GM23338 (cell line): ENCODE results near the gene TLDC2.

ENCODE experiments used
- CREB1 ChIP-seq: fragments of 250-450 bp; sonication (Bioruptor Pico); IDR thresholded peaks from 2 replicates; pipeline ENCODE4 v1.5.0; 2020; ENCODE audit warnings: low read depth, mild to moderate bottlenecking, moderate library complexity
- CTCF ChIP-seq, 2 experiments: fragments of 200-600 bp in 1 of 2; sonication (generic) in 1 of 2; conservative IDR thresholded peaks; 2 replicates each; pipeline versions ENCODE4 v1.5.1 to v1.6.1; 2016 to 2017; ENCODE audit warnings: antibody characterized with exemption in 2 of 2, low read depth in 2 of 2, mild to moderate bottlenecking in 2 of 2, moderate library complexity in 1 of 2
- EZH2 ChIP-seq: fragments of 200-600 bp; sonication (generic); IDR thresholded peaks from one replicate; pipeline ENCODE4 v1.8.0; 2017; ENCODE audit warnings: antibody characterized with exemption, mild to moderate bottlenecking, low read depth; ENCODE audit not compliant: unreplicated experiment
- EZH2phosphoT487 ChIP-seq: fragments of 200-600 bp; sonication (generic); IDR thresholded peaks from one replicate; pipeline ENCODE4 v1.8.1; 2018; ENCODE audit warnings: antibody characterized with exemption; ENCODE audit not compliant: unreplicated experiment
- JUNB ChIP-seq: IDR thresholded peaks from one replicate; pipeline ENCODE4 v1.6.1; 2016; ENCODE audit warnings: antibody characterized with exemption; ENCODE audit not compliant: unreplicated experiment
- NANOG ChIP-seq: IDR thresholded peaks from 2 replicates; pipeline ENCODE4 v1.6.1; 2016; ENCODE audit warnings: antibody characterized with exemption, borderline replicate concordance
- POLR2AphosphoS5 ChIP-seq: IDR thresholded peaks from 2 replicates; pipeline ENCODE4 v1.6.1; 2016; ENCODE audit warnings: antibody characterized with exemption, low read depth
- REST ChIP-seq: IDR thresholded peaks from one replicate; pipeline ENCODE4 v1.6.1; 2018; ENCODE audit warnings: antibody characterized with exemption; ENCODE audit not compliant: unreplicated experiment
- STAT1 ChIP-seq: IDR thresholded peaks from one replicate; pipeline ENCODE4 v1.6.1; 2016; ENCODE audit warnings: antibody characterized with exemption; ENCODE audit not compliant: unreplicated experiment
- ZNF114 ChIP-seq: fragments of 250-450 bp; sonication (Bioruptor Pico); IDR thresholded peaks from 2 replicates; pipeline ENCODE4 v1.5.0; 2020; ENCODE audit warnings: mild to moderate bottlenecking, moderate library complexity
- ZNF331 ChIP-seq: fragments of 250-450 bp; sonication (Bioruptor Pico); IDR thresholded peaks from 2 replicates; pipeline ENCODE4 v1.5.0; 2020; ENCODE audit warnings: low read depth, mild to moderate bottlenecking, moderate library complexity
- TF ChIP-seq, protein P1 (sequence below): IDR thresholded peaks from 2 replicates; pipeline ENCODE4 v1.6.1; 2016; ENCODE audit warnings: antibody characterized with exemption
- TF ChIP-seq, protein P2 (sequence below): fragments of 250-450 bp; sonication (Bioruptor Pico); IDR thresholded peaks from 2 replicates; pipeline ENCODE4 v1.5.0; 2020; ENCODE audit warnings: mild to moderate bottlenecking, moderate library complexity

GRCh38 chr20:36860339-36860738, 15.6 kb upstream of the TLDC2 start:
- TF ChIP-seq STAT1 (no peak), CTCF (conservative IDR thresholded peaks at IDR 0.05; ENCODE audit: low read depth in 2 of 2) (no peak), JUNB (no peak), EZH2phosphoT487 (no peak), POLR2AphosphoS5 (no peak), EZH2 (no peak), REST (no peak), NANOG (no peak), ZNF331 (CRISPR knock-in tag) (no peak), CREB1 (CRISPR knock-in tag) (no peak), ZNF114 (CRISPR knock-in tag) (no peak)
- TF ChIP-seq, protein P1, sequence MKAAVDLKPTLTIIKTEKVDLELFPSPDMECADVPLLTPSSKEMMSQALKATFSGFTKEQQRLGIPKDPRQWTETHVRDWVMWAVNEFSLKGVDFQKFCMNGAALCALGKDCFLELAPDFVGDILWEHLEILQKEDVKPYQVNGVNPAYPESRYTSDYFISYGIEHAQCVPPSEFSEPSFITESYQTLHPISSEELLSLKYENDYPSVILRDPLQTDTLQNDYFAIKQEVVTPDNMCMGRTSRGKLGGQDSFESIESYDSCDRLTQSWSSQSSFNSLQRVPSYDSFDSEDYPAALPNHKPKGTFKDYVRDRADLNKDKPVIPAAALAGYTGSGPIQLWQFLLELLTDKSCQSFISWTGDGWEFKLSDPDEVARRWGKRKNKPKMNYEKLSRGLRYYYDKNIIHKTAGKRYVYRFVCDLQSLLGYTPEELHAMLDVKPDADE: no peak
- TF ChIP-seq, protein P2, sequence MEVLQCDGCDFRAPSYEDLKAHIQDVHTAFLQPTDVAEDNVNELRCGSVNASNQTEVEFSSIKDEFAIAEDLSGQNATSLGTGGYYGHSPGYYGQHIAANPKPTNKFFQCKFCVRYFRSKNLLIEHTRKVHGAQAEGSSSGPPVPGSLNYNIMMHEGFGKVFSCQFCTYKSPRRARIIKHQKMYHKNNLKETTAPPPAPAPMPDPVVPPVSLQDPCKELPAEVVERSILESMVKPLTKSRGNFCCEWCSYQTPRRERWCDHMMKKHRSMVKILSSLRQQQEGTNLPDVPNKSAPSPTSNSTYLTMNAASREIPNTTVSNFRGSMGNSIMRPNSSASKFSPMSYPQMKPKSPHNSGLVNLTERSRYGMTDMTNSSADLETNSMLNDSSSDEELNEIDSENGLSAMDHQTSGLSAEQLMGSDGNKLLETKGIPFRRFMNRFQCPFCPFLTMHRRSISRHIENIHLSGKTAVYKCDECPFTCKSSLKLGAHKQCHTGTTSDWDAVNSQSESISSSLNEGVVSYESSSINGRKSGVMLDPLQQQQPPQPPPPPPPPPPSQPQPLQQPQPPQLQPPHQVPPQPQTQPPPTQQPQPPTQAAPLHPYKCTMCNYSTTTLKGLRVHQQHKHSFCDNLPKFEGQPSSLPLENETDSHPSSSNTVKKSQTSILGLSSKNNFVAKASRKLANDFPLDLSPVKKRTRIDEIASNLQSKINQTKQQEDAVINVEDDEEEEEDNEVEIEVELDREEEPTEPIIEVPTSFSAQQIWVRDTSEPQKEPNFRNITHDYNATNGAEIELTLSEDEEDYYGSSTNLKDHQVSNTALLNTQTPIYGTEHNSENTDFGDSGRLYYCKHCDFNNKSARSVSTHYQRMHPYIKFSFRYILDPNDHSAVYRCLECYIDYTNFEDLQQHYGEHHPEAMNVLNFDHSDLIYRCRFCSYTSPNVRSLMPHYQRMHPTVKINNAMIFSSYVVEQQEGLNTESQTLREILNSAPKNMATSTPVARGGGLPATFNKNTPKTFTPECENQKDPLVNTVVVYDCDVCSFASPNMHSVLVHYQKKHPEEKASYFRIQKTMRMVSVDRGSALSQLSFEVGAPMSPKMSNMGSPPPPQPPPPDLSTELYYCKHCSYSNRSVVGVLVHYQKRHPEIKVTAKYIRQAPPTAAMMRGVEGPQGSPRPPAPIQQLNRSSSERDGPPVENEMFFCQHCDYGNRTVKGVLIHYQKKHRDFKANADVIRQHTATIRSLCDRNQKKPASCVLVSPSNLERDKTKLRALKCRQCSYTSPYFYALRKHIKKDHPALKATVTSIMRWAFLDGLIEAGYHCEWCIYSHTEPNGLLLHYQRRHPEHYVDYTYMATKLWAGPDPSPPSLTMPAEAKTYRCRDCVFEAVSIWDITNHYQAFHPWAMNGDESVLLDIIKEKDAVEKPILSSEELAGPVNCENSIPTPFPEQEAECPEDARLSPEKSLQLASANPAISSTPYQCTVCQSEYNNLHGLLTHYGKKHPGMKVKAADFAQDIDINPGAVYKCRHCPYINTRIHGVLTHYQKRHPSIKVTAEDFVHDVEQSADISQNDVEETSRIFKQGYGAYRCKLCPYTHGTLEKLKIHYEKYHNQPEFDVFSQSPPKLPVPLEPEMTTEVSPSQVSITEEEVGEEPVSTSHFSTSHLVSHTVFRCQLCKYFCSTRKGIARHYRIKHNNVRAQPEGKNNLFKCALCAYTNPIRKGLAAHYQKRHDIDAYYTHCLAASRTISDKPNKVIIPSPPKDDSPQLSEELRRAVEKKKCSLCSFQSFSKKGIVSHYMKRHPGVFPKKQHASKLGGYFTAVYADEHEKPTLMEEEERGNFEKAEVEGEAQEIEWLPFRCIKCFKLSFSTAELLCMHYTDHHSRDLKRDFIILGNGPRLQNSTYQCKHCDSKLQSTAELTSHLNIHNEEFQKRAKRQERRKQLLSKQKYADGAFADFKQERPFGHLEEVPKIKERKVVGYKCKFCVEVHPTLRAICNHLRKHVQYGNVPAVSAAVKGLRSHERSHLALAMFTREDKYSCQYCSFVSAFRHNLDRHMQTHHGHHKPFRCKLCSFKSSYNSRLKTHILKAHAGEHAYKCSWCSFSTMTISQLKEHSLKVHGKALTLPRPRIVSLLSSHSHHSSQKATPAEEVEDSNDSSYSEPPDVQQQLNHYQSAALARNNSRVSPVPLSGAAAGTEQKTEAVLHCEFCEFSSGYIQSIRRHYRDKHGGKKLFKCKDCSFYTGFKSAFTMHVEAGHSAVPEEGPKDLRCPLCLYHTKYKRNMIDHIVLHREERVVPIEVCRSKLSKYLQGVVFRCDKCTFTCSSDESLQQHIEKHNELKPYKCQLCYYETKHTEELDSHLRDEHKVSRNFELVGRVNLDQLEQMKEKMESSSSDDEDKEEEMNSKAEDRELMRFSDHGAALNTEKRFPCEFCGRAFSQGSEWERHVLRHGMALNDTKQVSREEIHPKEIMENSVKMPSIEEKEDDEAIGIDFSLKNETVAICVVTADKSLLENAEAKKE (CRISPR knock-in tag): no peak
